C4-2B (cell line): ENCODE results near the gene GPR158.

Experiments
- ZFX ChIP-seq: fragments of 450-650 bp; IDR thresholded peaks from 2 replicates; pipeline ENCODE4 v1.6.1; 2017
- TF ChIP-seq, protein P1 (sequence below): fragments of 450-650 bp; conservative IDR thresholded peaks from 2 replicates; pipeline ENCODE4 v1.5.1; 2017; ENCODE audit warnings: mild to moderate bottlenecking

DNA sequence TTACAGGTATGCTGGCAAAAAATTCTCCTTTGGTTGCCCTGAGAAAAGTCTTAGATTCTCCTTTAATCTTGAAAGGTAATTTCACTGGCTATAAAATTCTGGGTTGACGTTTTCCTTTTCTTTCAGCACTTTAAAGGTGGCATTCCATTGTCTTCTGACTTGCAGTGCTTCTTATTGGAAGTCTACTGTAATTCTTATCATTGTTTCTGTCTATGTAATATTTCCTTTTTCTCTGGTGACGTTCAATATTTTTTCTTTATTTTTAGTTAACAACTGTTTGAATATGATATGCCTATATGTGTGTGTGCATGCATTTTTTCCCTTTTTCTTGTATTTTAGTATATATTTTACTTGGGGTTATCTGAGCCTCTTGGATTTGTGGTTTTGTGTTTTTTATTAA, 111.0 kb downstream of the GPR158 start:
- TF ChIP-seq, protein P1, sequence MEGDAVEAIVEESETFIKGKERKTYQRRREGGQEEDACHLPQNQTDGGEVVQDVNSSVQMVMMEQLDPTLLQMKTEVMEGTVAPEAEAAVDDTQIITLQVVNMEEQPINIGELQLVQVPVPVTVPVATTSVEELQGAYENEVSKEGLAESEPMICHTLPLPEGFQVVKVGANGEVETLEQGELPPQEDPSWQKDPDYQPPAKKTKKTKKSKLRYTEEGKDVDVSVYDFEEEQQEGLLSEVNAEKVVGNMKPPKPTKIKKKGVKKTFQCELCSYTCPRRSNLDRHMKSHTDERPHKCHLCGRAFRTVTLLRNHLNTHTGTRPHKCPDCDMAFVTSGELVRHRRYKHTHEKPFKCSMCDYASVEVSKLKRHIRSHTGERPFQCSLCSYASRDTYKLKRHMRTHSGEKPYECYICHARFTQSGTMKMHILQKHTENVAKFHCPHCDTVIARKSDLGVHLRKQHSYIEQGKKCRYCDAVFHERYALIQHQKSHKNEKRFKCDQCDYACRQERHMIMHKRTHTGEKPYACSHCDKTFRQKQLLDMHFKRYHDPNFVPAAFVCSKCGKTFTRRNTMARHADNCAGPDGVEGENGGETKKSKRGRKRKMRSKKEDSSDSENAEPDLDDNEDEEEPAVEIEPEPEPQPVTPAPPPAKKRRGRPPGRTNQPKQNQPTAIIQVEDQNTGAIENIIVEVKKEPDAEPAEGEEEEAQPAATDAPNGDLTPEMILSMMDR: no peak
- no peak for TF ChIP-seq ZFX
